ENCODE results near the gene MFSD6.

The MFSD6 gene

GRCh38 chr2:190405995-190406394 is 2.2 kb upstream of the MFSD6 start:
- FAIRE-seq (no peak), DNase-seq (ENCODE audit: insufficient read length, low spot score) (no peak)
- no peak for TF ChIP-seq CTCF (IDR thresholded peaks at IDR 0.05; ENCODE audit: insufficient read depth, missing control alignments)

GRCh38 chr2:190406805-190407204 is 1.4 kb upstream of the MFSD6 start:
- FAIRE-seq (no peak), DNase-seq (ENCODE audit: insufficient read length, low spot score) (no peak)
- TF ChIP-seq CTCF (IDR thresholded peaks at IDR 0.05; ENCODE audit: insufficient read depth, missing control alignments), result no peak

- FAIRE-seq, result no peak
- no peak for DNase-seq (ENCODE audit: insufficient read length, low spot score)
- TF ChIP-seq CTCF (IDR thresholded peaks at IDR 0.05; ENCODE audit: insufficient read depth, missing control alignments), result no peak
These were observed 901 bp upstream of the MFSD6 start for GRCh38 chr2:190407246-190407661.

GRCh38 chr2:190408538-190409271 is 550 bp downstream of the MFSD6 start:
- TF ChIP-seq CTCF (IDR thresholded peaks at IDR 0.05; ENCODE audit: insufficient read depth, missing control alignments), result no peak
- DNase-seq (ENCODE audit: insufficient read length, low spot score), result no peak
- FAIRE-seq, result no peak

GRCh38 chr2:190409616-190410015 is 1.5 kb downstream of the MFSD6 start:
- FAIRE-seq, result no peak
- TF ChIP-seq CTCF (IDR thresholded peaks at IDR 0.05; ENCODE audit: insufficient read depth, missing control alignments), result no peak
- no peak for DNase-seq (ENCODE audit: insufficient read length, low spot score)

GRCh38 chr2:190410166-190410565 is 2.0 kb downstream of the MFSD6 start:
- DNase-seq (ENCODE audit: insufficient read length, low spot score), result no peak
- no peak for TF ChIP-seq CTCF (IDR thresholded peaks at IDR 0.05; ENCODE audit: insufficient read depth, missing control alignments)
- no peak for FAIRE-seq

GRCh38 chr2:190412966-190413365 is 4.8 kb downstream of the MFSD6 start:
- FAIRE-seq, result no peak
- no peak for TF ChIP-seq CTCF (IDR thresholded peaks at IDR 0.05; ENCODE audit: insufficient read depth, missing control alignments)
- DNase-seq (ENCODE audit: insufficient read length, low spot score), result no peak

Data from D721Med (cell line).